HG03520 (cell line): ENCODE measurements around the gene HTRA2.

ENCODE experiments used
- ATAC-seq: cut with Tn5 transposase; IDR thresholded peaks from one replicate; pipeline ENCODE4 v1.9.1; 2021; ENCODE audit warnings: mild to moderate bottlenecking, moderate library complexity; ENCODE audit not compliant: unreplicated experiment

Gene HTRA2

DNA sequence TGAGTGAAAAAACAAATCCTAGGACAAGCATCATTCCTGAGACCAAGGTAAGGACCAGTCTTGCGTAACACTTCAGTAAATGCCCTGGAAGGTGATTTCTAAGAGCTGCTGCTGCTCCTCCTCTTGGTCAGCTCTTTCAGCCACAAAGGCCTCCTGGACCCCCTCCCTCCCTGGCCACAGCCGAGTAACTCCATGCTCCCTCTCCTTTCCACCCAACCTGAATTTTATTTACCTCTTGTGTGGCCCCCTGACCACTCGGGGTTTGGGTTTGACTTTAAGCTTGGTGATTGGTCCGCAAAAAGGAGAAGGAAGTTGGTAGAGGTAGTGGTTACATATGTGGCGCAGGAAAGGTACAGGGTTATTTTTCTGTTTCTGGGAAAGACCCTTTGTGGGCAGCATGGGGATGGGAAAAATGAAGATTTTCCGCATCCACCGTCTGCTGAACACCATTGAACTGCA lies 9.2 kb downstream of the HTRA2 start:
- ATAC-seq: no peak

DNA sequence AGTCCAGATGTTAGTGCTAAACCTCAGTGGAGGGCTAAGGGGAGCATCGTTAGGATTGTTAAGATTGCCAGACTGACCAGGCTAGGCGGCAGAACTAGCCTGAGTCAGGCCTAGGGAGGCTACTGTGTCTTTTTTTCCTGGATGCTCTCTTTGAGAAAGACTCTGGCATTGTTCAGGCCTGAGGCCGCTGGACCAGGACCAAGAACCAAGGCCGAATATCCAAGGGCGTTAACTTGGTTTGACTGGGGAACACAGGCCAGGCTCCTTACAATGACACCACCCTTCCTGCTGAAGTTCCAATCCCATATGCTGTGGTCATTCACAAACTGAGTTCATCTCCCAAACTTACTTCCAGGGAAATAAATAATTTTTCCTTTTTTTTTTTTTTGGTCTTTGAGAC lies 10.6 kb downstream of the HTRA2 start:
- no peak for ATAC-seq

- ATAC-seq: no peak
These were observed 13.2 kb downstream of the HTRA2 start for GRCh38 chr2:74542978-74543377.

DNA sequence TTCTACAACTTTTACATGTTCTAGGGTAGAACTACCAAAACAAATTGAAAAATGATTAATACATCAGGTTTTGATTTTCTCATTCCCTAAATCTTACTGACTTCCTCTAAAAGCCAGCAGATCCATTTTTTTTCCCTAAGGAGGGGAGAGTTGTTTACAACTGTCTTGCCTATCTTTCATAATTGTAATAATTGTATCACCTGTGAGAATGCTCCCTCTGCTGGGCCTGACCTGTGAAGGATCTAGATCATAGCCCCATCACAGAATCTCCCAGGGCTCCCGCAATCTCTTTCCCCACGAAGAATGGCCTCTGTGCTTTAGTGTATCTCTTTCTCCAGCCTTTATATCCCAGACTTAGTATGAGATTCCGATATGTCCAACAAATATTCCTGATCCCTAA lies 14.9 kb downstream of the HTRA2 start:
- ATAC-seq: no peak

- no peak for ATAC-seq
These were observed 16.3 kb downstream of the HTRA2 start for GRCh38 chr2:74546004-74546403.

- ATAC-seq: no peak
These were observed 18.7 kb downstream of the HTRA2 start for GRCh38 chr2:74548285-74548899.

GRCh38 chr2:74548900-74549826 lies 19.4 kb downstream of the HTRA2 start:
- no peak for ATAC-seq

DNA sequence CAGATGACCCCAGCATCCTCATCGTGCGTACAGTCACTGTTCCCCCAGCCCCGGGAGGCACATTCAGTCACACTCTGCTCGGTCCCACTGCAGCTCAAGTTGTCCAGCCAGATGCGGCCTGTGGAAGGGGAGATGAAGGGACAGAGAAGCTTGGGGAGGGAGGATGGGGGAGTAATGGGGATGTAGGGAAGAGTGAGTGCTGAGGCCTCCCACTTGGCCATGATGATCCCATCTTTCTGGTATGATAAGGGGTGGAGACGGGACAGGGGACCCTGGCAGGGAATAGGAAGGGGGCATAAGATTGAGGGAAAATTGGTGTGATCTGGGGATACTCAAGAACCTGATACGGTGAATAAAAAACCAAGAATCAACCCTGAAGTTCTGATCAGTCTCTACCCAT lies 20.5 kb downstream of the HTRA2 start:
- no peak for ATAC-seq

DNA sequence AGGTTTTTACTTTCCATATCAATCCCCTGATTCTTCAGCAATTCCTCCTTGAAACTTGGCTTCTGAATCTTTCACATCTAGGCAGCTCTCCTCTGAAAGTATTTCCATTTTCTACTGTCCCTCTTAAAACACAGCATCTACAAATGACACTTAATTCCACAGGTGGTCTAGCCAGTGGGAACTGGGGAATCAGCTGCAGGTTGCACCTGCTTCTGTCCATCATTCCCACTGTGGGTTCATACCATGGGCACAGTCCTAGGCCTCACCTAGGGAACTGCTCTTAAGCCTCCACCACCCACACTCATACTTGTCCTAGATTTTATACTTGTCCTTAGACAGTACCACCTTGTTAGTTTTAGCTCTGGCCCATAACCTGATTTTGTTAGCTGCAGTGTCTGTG lies 21.8 kb downstream of the HTRA2 start:
- no peak for ATAC-seq

DNA sequence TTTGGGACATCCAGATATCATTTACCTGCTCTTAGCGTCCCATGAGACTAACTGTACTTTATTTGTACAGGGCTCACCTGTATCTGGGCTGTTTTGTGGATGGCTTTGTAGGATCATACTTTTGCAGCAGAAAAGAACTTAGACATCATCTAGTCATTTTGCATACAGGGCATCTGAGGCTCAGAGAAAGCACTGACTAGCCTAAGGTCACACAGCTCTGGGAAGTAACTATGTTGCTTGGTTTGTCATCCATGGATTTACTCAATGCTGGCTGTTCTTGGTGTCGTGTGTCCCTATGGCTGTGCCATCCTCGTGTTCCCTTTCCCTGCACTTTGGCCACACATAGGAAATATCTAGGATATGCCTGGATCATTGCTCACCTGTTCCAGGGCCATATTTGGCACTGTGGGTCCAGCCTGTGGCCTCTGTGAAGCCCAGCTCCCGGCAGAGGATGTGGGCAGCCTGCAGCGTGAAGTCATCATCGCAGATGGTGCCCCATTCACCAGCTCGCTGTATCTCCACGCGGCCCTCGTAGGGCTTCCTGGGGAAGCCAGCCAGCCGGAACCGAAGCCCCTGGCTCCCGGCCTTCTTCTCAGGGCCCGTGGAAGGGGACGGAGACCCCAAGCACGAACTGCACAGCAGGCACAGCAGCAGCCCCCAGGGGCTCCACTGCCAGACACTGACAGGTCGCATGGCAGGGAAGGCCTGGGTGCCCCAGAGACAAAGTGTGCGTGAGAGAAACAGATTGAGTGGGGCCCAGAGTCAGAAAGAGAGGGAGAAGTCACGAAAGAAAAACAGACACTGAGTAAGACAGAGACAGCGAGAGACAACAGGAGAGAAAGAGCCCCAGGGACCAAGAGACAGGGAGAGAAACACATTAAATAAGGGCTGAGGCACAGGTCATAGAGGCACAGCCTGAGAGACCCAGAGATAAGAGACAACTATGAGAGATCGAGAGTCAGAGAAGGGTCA lies 22.5 kb downstream of the HTRA2 start:
- no peak for ATAC-seq

DNA sequence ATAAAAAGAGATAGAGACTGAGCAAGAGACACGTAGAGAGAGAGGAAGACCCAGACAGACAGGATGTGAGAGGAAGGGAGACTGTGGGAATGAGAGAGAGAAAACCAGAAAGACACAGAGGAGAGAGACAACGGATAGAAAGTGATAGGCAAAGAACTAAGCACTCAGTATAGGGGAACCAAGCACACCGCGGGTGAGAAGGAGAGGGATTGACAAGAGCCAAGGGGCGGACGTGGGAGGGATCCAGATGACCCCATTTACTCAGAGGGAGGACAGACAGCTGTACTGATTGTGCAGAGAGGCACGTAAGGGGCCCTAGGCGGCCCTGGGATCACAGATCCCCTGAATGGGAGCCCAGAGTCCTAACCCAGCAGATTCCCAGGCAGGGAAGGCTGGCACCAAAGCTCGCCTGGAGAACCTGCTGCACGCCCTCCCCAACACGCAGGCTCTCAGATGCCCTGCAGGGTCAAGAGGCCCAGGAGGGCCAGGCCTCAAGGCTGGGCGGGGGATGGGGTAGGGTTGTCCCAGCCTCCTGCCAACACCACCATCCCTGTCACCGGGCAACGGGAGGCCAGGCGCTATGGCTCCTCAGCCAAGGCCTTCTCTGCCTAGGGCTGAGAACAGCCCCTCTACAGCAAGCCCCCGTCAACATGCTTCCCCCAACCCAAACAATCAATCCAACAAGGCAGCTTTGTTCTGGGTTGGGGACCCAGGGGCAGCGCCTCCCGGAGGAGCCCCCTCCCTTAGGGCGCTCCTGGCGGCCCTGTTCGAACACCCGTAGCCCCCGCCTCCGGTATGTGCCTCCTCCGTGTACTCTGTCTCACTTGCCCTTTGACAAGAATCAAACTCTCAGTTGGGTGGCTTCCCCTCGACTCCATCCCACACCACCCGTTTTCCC lies 23.4 kb downstream of the HTRA2 start:
- no peak for ATAC-seq

DNA sequence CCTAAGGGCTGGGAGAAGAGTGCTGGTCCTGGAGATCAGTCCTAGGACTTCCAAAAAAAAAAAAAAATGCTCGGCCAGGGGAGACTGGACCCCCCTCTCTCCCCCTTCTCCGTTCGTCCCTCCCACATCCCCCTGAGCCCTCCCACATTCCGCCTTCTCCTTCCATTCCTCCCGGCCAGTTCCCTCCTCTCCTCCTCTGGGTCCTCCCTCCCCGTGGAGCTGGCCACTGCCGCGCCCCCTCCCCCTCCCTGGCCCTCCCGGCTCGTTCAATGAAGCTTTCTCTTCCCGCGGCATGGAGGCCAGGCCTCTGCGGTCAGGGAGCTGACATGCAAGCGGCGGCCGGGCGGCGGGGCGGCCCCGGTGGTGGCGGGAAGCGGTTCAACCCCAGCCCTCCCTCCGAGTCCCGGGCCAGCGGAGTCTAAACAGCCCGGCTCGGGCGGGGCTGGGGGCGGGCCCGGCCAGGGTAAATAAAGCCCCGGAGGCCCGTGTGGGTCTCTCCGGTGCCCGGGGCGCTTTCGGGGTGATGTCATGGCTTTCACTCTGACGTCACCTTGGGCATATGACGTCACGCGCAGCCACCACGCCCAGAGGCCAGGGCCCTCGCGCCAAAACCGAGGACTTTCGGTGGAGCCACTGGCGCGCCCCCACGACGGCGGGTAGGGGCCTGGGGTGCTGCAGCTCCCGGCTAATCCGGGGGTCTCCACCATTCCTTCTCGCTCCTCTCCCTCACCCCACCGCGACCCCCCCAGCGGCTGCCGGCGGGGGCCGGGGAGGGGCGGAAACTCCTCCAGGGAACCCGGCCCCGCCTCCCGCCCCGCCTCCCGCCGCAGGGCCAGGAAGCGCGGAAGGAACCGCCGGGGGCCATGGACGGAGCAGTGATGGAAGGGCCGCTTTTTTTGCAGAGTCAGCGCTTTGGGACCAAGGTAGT lies 24.4 kb downstream of the HTRA2 start, which contains the start of the genes DOK1 and LOXL3:
Gene DOK1 (plus strand): TSS at position 829 of the 928 bp plus-strand sequence. CDS start 35 bp downstream, at position 864.
Gene LOXL3 (minus strand): TSS at position 51 of the 928 bp plus-strand sequence. CDS start 1,308 bp downstream, outside the sequence.
- peak; percentile 43 for ATAC-seq

- ATAC-seq: peak; percentile 33
These were observed 25.2 kb downstream of the HTRA2 start for GRCh38 chr2:74554820-74555531.

GRCh38 chr2:74555610-74556103 lies 25.9 kb downstream of the HTRA2 start:
- ATAC-seq: no peak

DNA sequence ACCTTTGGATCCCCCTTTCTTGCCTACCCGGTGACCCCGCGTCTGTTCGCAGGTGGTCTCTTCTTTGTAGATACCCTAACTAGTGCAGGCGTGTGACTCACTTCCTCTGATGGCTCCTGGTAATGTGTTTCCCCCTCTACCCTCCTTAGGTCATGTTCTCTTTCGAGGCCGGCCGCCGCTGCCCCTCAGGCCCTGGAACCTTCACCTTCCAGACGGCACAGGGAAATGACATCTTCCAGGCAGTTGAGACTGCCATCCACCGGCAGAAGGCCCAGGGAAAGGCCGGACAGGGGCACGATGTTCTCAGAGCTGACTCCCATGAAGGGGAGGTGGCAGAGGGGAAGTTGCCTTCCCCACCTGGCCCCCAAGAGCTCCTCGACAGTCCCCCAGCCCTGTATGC lies 26.4 kb downstream of the HTRA2 start:
- ATAC-seq: no peak

GRCh38 chr2:74556831-74557370 lies 27.2 kb downstream of the HTRA2 start:
- no peak for ATAC-seq
